Measurements from ENCODE around the gene TPMT.
A peak's percentile ranks its signal among the peaks of the same experiment; 100 is the strongest.

TPMT gene

DNA sequence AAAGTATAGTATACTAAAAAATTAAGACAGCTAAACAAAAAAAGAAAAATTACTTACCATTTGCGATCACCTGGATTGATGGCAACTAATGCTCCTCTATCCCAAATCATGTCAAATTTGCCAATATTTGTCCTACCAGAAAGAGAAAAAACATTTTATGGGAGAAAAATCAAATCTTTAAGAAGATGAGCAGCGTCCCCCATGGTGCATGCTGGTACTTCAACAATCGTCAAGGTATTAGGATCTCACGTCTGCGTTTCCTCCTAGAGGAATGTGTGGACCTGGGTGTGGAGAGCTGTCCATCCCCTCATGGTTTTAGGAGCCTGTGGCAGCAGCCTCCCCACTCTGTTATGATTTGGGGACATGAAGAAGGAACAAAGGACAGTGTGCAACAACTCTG lies 16.0 kb downstream of the TPMT start:
- no peak for DNase-seq (ENCODE audit: low read depth)
- H3K4me3 ChIP-seq (ENCODE audit: low read depth, low read length): no peak overlapping the region
- TF ChIP-seq, protein P1, sequence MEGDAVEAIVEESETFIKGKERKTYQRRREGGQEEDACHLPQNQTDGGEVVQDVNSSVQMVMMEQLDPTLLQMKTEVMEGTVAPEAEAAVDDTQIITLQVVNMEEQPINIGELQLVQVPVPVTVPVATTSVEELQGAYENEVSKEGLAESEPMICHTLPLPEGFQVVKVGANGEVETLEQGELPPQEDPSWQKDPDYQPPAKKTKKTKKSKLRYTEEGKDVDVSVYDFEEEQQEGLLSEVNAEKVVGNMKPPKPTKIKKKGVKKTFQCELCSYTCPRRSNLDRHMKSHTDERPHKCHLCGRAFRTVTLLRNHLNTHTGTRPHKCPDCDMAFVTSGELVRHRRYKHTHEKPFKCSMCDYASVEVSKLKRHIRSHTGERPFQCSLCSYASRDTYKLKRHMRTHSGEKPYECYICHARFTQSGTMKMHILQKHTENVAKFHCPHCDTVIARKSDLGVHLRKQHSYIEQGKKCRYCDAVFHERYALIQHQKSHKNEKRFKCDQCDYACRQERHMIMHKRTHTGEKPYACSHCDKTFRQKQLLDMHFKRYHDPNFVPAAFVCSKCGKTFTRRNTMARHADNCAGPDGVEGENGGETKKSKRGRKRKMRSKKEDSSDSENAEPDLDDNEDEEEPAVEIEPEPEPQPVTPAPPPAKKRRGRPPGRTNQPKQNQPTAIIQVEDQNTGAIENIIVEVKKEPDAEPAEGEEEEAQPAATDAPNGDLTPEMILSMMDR (IDR thresholded peaks at IDR 0.05; ENCODE audit: insufficient read depth, low read depth, low read length, missing control alignments): no peak

DNA sequence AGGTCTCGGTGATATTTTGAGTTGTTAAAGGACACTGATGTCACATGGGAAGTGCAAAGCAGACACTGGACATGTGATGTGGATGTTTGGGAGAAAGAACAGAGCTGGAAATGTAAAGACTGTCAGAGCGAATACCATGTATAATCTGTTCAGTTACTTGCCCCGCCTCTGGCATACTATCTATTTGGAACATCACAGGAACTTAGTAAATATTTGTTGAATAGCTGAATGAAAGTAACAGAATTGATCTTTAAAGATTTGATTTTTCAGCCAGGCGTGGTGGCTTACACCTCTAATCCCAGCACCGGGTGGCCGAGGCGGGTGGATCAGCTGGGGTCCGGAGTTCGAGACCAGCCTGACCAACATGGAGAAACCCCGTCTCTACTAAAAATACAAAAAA lies 18.6 kb downstream of the TPMT start:
- TF ChIP-seq, protein P1 (IDR thresholded peaks at IDR 0.05; ENCODE audit: insufficient read depth, low read depth, low read length, missing control alignments): no peak
- H3K4me3 ChIP-seq (ENCODE audit: low read depth, low read length): no peak overlapping the region
- no peak for DNase-seq (ENCODE audit: low read depth)

DNA sequence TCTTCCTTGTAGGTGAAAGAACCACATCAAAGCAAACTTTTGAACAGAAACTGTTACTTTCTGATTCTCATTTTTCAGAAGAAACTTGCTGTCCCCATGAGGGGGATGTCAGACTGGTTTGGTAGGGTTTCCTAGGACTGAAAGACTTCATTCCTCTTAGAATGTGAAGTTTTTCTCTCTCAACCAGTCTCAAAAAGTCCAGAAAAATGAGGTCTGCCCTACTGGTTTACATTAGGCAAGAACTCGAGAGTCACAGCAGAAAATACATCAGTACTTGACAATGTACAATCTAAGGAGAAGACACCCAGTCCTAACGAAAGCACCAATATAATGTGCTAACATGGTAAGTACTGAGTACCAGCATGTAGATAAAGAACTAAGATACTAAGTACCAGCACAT lies 19.7 kb downstream of the TPMT start:
- TF ChIP-seq, protein P1 (IDR thresholded peaks at IDR 0.05; ENCODE audit: insufficient read depth, low read depth, low read length, missing control alignments): no peak
- no peak overlapping the region for H3K4me3 ChIP-seq (ENCODE audit: low read depth, low read length)
- DNase-seq (ENCODE audit: low read depth): no peak

DNA sequence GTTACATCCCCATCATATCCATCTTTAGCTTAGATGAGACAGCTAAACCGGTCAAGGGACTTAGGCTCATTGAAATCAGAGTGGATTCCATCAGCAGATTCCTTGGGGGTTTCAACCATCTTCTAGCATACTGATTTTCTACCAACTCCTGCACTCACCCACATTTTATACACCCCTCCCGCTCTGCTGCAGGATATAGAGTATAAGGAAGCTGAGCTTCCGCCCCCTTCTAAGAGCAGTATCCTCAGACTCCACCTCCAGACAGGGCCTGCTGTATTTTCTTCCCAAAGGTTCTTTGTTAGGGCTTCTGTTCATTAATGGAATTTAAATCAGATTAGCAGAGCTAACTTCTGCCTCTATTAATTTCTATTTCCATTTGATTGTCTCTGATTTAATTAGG lies 22.5 kb downstream of the TPMT start:
- no peak overlapping the region for H3K4me3 ChIP-seq (ENCODE audit: low read depth, low read length)
- no peak for DNase-seq (ENCODE audit: low read depth)
- TF ChIP-seq, protein P1 (IDR thresholded peaks at IDR 0.05; ENCODE audit: insufficient read depth, low read depth, low read length, missing control alignments): no peak

DNA sequence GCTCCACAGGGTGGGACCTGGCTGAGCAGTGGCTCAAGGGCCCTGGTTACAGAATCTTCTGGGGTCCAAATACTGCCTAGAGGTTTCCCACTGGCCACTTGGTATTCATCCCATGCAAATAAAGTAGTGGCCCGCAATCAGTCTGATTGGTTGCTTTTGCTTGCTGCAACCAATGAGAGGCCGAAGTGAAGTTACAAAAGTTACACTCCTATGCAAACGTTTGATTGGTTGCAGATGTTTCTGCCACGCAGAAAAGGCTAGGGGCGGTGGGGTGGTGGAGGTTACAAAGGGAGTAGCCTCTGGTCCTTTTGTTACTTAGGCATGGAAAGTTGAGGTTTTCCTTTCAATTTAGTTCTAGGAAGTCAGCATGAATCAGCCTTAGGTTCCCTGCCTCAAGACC lies 28.8 kb downstream of the TPMT start:
- TF ChIP-seq, protein P1 (IDR thresholded peaks at IDR 0.05; ENCODE audit: insufficient read depth, low read depth, low read length, missing control alignments): no peak

DNA sequence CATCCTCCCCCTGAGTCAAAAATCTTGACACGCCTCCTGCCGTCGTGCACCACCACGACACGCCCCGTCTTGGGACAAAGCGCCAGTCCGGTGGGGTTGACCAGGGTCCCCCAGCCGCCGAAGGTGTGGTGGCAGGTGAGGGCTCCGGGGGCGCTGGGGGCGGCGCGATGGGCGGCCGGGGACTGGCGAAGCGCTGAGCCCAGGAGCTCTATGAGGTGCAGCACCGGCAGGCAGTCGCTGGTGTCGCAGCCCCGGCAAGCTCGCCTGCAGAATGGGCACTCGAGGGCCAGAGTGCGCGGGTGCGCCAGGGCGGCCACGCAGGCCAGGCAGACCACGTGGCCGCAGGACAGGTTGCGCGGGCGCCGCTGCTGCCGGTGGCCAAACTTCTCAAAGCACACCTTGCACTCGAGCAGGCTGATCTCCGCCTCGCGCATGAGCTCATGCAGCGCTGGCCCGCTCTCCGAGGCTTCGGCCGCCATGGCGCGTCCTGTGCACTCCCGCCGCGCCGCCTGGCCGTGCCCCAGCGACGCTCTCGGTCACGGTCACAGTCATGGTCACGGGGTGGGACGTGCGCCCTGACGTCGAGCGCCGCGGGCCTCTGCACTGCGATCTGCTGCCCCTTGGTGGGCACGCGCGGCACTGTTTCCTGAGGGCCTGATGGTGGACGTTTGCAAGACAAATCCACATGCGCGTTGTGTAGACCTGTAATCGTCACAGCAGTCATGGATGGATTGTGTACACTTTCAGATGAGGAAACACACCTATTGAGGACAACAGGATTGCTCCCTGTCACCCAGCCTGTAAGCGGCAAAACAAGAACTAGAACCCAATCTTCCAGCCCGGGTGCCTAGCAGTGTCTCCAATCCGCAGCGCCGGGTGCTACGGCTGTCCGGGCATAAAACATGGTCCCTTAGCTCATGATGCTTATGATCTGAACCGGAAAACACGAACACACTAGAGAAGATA lies 32.5 kb downstream of the TPMT start, which contains the start of gene NHLRC1:
NHLRC1 (minus strand) TSS at position 550 of the 966 bp plus-strand sequence; CDS start at position 479, 71 bp downstream.
- TF ChIP-seq, protein P1 (IDR thresholded peaks at IDR 0.05; ENCODE audit: insufficient read depth, low read depth, low read length, missing control alignments): peak; percentile 81
- peak; percentile 92 for DNase-seq (ENCODE audit: low read depth)
- peak within 1 kb of the TSS; percentile 36 for H3K4me3 ChIP-seq (ENCODE audit: low read depth, low read length)

More for the DNA sequence above, 28.8 kb downstream of the TPMT start:
- H3K4me3 ChIP-seq (ENCODE audit: low read depth, low read length): no peak overlapping the region
- no peak for DNase-seq (ENCODE audit: low read depth)

All from GM12865 (cell line).